ENCODE results near the gene FADS2. TPM values are rescaled to one million over a fixed set of nuclear protein-coding genes. Genes with fewer than 3 reads are reported as not detected.

Gene FADS2
- total RNA-seq, 1 experiment from 2014 or later, result 1,097 TPM

DNA sequence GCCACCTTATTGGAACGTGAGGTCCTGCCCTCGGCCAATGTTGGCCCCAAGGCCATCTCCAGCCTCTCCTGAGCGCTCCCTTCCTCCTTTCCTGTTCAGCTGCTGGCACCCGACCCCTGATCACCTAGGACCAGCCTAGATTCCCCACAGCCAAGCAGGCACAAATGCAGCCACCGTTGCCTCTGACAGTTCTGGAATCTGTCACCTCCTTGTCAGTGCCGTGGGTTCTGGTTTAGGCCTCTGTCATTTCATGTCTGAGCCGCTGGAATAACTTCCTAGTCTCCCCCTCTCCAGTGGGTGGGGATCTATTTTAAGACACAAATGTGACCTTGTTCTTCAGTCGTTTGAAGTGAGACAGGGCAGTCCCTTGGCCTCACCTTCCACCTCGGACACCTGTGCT, 33.5 kb downstream of the FADS2 start:
- Histone ChIP-seq H3K27me3 (replicated peaks; ENCODE audit: insufficient read depth, low read depth, low read length, poor library complexity) (no peaks in the 10 kb centered on the region), H3K27ac (ENCODE audit: low read depth, low read length, poor library complexity, severe bottlenecking) (peak overlapping the region; percentile 64), H3K4me3 (ENCODE audit: low read depth, low read length, poor library complexity, severe bottlenecking) (no peak overlapping the region), H3K36me3 (ENCODE audit: insufficient read depth, low read length, poor library complexity, severe bottlenecking) (peaks cover 98% of the 10 kb centered on the region), H3K9me3 (ENCODE audit: low read depth, low read length, poor library complexity, severe bottlenecking) (no peaks in the 10 kb centered on the region), H3K4me1 (ENCODE audit: insufficient read depth, low read length, poor library complexity, severe bottlenecking) (no peaks in the 10 kb centered on the region)
- DNase-seq (ENCODE audit: low spot score), result no peak
- no TSS peak for BruUV-seq (replicated peaks)
- intact Hi-C loops (cut with micrococcal nuclease; ENCODE audit: unreplicated experiment), result no loop called here
- ChIA-PET CTCF (no interaction called here), POLR2A (ENCODE audit: low non-redundant PET) (no interaction called here)
- TF ChIP-seq EZH2 (IDR thresholded peaks at IDR 0.05; ENCODE audit: borderline replicate concordance, low read depth, low read length, poor library complexity, severe bottlenecking), result no peak
- TF ChIP-seq, protein P1, sequence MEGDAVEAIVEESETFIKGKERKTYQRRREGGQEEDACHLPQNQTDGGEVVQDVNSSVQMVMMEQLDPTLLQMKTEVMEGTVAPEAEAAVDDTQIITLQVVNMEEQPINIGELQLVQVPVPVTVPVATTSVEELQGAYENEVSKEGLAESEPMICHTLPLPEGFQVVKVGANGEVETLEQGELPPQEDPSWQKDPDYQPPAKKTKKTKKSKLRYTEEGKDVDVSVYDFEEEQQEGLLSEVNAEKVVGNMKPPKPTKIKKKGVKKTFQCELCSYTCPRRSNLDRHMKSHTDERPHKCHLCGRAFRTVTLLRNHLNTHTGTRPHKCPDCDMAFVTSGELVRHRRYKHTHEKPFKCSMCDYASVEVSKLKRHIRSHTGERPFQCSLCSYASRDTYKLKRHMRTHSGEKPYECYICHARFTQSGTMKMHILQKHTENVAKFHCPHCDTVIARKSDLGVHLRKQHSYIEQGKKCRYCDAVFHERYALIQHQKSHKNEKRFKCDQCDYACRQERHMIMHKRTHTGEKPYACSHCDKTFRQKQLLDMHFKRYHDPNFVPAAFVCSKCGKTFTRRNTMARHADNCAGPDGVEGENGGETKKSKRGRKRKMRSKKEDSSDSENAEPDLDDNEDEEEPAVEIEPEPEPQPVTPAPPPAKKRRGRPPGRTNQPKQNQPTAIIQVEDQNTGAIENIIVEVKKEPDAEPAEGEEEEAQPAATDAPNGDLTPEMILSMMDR (conservative IDR thresholded peaks at IDR 0.05; ENCODE audit: low read depth, low read length), result no peak

DNA sequence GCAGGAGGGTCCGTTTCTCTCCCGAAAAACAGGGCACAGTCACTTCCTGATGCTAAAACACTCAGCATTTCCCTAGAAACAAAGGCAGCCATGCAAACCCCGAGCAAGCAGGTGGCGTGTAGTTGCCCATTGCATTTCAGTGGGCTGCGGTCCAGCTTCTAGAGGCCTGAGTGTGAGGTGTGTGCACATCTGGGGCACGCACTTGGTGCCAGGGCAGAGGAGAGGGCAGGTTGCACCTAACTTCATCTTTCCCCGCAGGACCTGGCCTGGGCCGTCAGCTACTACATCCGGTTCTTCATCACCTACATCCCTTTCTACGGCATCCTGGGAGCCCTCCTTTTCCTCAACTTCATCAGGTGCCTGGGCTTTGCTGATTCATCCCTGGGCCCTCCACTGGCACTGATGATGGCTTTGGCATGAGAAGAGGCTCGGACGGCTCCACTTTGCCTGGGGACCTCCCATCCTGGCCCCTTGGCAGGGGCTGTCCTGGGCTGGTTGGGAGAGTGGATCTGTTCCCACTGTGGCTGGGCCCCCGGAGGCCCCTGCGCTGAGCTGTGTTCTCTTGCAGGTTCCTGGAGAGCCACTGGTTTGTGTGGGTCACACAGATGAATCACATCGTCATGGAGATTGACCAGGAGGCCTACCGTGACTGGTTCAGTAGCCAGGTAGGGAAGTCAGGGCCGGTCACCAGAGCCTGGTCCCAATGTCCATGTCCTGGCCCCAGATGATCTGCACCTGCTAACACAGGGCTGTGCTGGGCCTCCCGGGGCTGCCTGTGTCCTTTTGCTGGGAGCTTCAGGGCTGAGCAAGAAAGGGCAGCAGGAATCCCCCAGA, 34.8 kb downstream of the FADS2 start:
- H3K36me3 ChIP-seq (ENCODE audit: insufficient read depth, low read length, poor library complexity, severe bottlenecking), result peaks cover 91% of the 10 kb centered on the region
- H3K4me1 ChIP-seq (ENCODE audit: insufficient read depth, low read length, poor library complexity, severe bottlenecking), result no peaks in the 10 kb centered on the region
- TF ChIP-seq, protein P1 (conservative IDR thresholded peaks at IDR 0.05; ENCODE audit: low read depth, low read length), result no peak
- ChIA-PET CTCF (no interaction called here), POLR2A (ENCODE audit: low non-redundant PET) (no interaction called here)
- no TSS peak for BruUV-seq (replicated peaks)
- no peak overlapping the region for H3K27ac ChIP-seq (ENCODE audit: low read depth, low read length, poor library complexity, severe bottlenecking)
- DNase-seq (ENCODE audit: low spot score), result no peak
- no peaks in the 10 kb centered on the region for H3K27me3 ChIP-seq (replicated peaks; ENCODE audit: insufficient read depth, low read depth, low read length, poor library complexity)
- no peaks in the 10 kb centered on the region for H3K9me3 ChIP-seq (ENCODE audit: low read depth, low read length, poor library complexity, severe bottlenecking)
- H3K4me3 ChIP-seq (ENCODE audit: low read depth, low read length, poor library complexity, severe bottlenecking), result no peak overlapping the region
- intact Hi-C loops (cut with micrococcal nuclease; ENCODE audit: unreplicated experiment), result no loop called here

DNA sequence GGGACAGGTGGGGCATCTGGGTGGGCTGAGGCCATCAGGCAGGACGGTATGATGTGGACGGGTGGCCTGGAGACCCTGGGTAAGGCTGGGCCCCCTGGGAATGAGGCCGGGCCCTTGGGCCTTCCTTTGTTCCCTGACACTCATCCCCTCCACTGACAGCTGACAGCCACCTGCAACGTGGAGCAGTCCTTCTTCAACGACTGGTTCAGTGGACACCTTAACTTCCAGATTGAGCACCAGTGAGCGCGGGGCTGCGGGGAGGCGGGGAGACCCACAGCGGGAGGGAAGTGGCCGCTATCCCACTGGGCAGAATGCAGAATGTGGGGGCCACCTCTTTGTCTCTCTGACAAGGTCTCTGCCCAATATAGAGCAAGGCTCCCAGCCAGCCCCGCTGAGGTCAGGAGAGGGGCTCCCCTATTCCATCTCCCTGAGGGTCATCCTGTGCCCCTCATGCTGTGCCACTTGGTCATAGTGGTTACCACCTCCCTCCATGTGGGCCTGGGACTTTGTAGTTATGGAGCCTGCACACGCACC, 35.5 kb downstream of the FADS2 start:
- Histone ChIP-seq H3K27ac (ENCODE audit: low read depth, low read length, poor library complexity, severe bottlenecking) (peak overlapping the region; percentile 23), H3K4me3 (ENCODE audit: low read depth, low read length, poor library complexity, severe bottlenecking) (no peak overlapping the region), H3K36me3 (ENCODE audit: insufficient read depth, low read length, poor library complexity, severe bottlenecking) (peaks cover 84% of the 10 kb centered on the region), H3K27me3 (replicated peaks; ENCODE audit: insufficient read depth, low read depth, low read length, poor library complexity) (no peaks in the 10 kb centered on the region), H3K4me1 (ENCODE audit: insufficient read depth, low read length, poor library complexity, severe bottlenecking) (no peaks in the 10 kb centered on the region), H3K9me3 (ENCODE audit: low read depth, low read length, poor library complexity, severe bottlenecking) (no peaks in the 10 kb centered on the region)
- BruUV-seq (replicated peaks), result no TSS peak
- ChIA-PET POLR2A (ENCODE audit: low non-redundant PET) (no interaction called here), CTCF (no interaction called here)
- intact Hi-C loops (cut with micrococcal nuclease; ENCODE audit: unreplicated experiment), result no loop called here
- TF ChIP-seq EZH2 (IDR thresholded peaks at IDR 0.05; ENCODE audit: borderline replicate concordance, low read depth, low read length, poor library complexity, severe bottlenecking), result no peak
- TF ChIP-seq, protein P1 (conservative IDR thresholded peaks at IDR 0.05; ENCODE audit: low read depth, low read length), result no peak
- DNase-seq (ENCODE audit: low spot score), result no peak

Measured in A673 (cell line).